H1 (cell line): ENCODE results near the gene RHOV. TPM values are rescaled to one million over a fixed set of nuclear protein-coding genes. Genes with fewer than 3 reads are reported as not detected.

Source experiments
- ATF3 ChIP-seq: IDR thresholded peaks from 2 replicates; pipeline ENCODE4 v1.6.1; 2011; ENCODE audit warnings: low read depth, mild to moderate bottlenecking, low read length; ENCODE audit not compliant: insufficient read depth
- NANOG ChIP-seq: IDR thresholded peaks from 2 replicates; pipeline ENCODE4 v1.6.1; 2011; ENCODE audit warnings: low read length, low read depth, mild to moderate bottlenecking, inconsistent platforms; ENCODE audit not compliant: insufficient read depth, poor library complexity, severe bottlenecking
- polyA plus RNA-seq, 7 experiments: library from polyadenylated mRNA; depleted of rRNA in 3 of 7; stranded (reverse) in 5 of 7; unstranded in 2 of 7; fragments of >200 nt in 5 of 7; fragments of 200-250 nt in 2 of 7; gene quantifications; 1 replicate in 5 of 7; 2 replicates in 1 of 7; 4 replicates in 1 of 7; pipeline versions ENCODE4 v1.2.1 to v1.2.3, GENCODE V29; 2011 to 2013; ENCODE audit warnings: missing spikeins in 2 of 7, mixed read lengths in 2 of 7
- total RNA-seq: library from RNA; stranded (reverse); fragmentation: NEBNext Ultra II Directional; extraction: Animal tissue kit (Norgen Biotek cat#: 25700); gene quantifications from 2 replicates; pipeline ENCODE4 v1.2.1, GENCODE V29; 2021

RHOV gene
- total and polyA plus RNA-seq, 2 of the 8 experiments (the other 6 are each of a cell fraction or from before 2014, with no cell fraction given): 1.5 to 2.7 TPM

- TF ChIP-seq ATF3 (no peak), NANOG (no peak)
- TF ChIP-seq, all 59 proteins: peak for 0
Observed at GRCh38 chr15:40867199-40867598, 6.8 kb downstream of the RHOV start (continued).
